Measurements from ENCODE around the gene STARD7. TPM values are rescaled to one million over a fixed set of nuclear protein-coding genes. Genes with fewer than 3 reads are reported as not detected.

STARD7 gene
- total and polyA plus RNA-seq, 9 of the 15 experiments (the other 6 are each of a cell fraction or from before 2014, with no cell fraction given): 90.9 to 196 (median 145) TPM

DNA sequence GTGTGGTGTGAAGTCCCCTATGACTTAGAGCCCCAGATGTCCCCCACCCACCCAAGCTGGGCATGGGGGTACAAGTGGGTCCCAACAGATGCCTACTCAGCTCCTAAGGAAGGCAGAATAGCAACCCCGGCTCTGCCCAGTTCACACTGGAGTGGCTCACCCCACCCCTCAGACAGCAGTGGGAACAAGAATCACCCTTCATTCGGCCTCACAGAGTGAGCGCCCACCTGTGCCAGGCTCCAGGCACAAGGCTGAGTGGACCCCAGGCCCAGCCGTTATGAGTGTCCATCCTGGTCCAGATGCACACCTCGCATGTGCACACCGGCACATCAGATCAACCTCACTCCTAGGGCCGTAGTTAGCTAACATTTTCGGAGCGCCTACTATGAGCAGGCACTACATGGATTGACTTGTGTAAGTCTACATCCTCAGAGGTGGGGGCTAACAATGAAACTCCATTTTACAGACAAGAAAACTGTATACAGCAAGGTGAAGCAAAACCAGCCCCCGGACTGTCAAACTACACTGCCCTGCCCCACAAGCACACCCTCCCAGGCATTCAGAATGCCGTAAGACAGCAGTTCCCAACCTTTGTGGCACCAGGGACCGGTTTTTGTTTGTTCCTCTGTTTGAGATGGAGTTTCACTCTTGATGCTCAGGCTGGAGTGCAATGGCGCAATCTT lies 67.5 kb downstream of the STARD7 start:
- Histone ChIP-seq H2AFZ (ENCODE audit: low read depth, low read length) (no peak overlapping the region), H3K27ac (ENCODE audit: extremely low read depth, low read depth, low read length) (no peak overlapping the region), H3K4me1 (replicated peaks in 1 of 2; ENCODE audit: control insufficient read depth in 2 of 2, insufficient read depth in 2 of 2, low read length in 2 of 2) (peaks cover 5 to 19% of the 10 kb centered on the region in 2 experiments), H3K27me3 (ENCODE audit: control insufficient read depth in 2 of 2, insufficient read depth in 2 of 2, low read length in 2 of 2) (peaks cover 11 to 31% of the 10 kb centered on the region in 2 experiments; a peak in 4 of 5 replicates), H3K36me3 (ENCODE audit: control insufficient read depth, insufficient read depth, low read length) (no peaks in the 10 kb centered on the region), H3K9ac (ENCODE audit: insufficient read depth in 1 of 2, low read depth in 2 of 2, low read length in 2 of 2) (no peak overlapping the region), H3K9me3 (replicated peaks; ENCODE audit: control insufficient read depth, insufficient read depth, low read depth, low read length) (no peaks in the 10 kb centered on the region), H4K20me1 (replicated peaks; ENCODE audit: control insufficient read depth, insufficient read depth, low read length) (0 out of 2 replicates have a peak, but pooled peaks cover 6% of the 10 kb centered on the region), H3K9me1 (ENCODE audit: control insufficient read depth, insufficient read depth, low read length) (no peaks in the 10 kb centered on the region), H3K4me2 (ENCODE audit: insufficient read depth, low read length) (no peak overlapping the region), H3K79me2 (ENCODE audit: control insufficient read depth, insufficient read depth, low read length) (no peaks in the 10 kb centered on the region), H3K4me3 (no peak overlapping the region)
- ChIA-PET CTCF (ENCODE audit: low intra/inter-chr PET ratio) (interaction anchor here (0.8 to 1.4 kb wide), 3 partner anchors 33 to 126 kb away, joined by 3 to 6 read pairs (median 3); partner anchors contain the start of gene CIAO1), POLR2A (interaction anchor here (0.6 to 0.7 kb wide), 2 partner anchors 10 to 124 kb away, joined by 3 read pairs; no protein-coding TSS in a partner anchor)
- TF ChIP-seq ESRRB (CRISPR knock-in tag; IDR thresholded peaks at IDR 0.05; ENCODE audit: borderline replicate concordance) (no peak), POLR2G (IDR thresholded peaks at IDR 0.05; ENCODE audit: low read depth, low read length) (no peak), CBFB (CRISPR knock-in tag; IDR thresholded peaks at IDR 0.05) (no peak), RBM17 (IDR thresholded peaks at IDR 0.05; ENCODE audit: borderline replicate concordance, low read depth, low read length) (no peak), E2F3 (CRISPR knock-in tag; IDR thresholded peaks at IDR 0.05) (no peak), EP300 (IDR thresholded peaks at IDR 0.05; ENCODE audit: low read length) (no peak), ELF1 (tag; IDR thresholded peaks at IDR 0.05) (no peak), FOS (IDR thresholded peaks at IDR 0.05; ENCODE audit: extremely low read depth, insufficient read length) (no peak), ZNF24 (IDR thresholded peaks at IDR 0.05) (no peak), PCBP2 (IDR thresholded peaks at IDR 0.05; ENCODE audit: low read depth, low read length, poor library complexity, severe bottlenecking) (no peak), NELFE (IDR thresholded peaks at IDR 0.05; ENCODE audit: insufficient read depth, insufficient read length) (no peak), OTX1 (CRISPR knock-in tag; IDR thresholded peaks at IDR 0.05) (no peak), BACH1 (tag; IDR thresholded peaks at IDR 0.05) (no peak), HCFC1 (IDR thresholded peaks at IDR 0.05; ENCODE audit: low read depth, low read length) (no peak)
- TF ChIP-seq, protein P1, sequence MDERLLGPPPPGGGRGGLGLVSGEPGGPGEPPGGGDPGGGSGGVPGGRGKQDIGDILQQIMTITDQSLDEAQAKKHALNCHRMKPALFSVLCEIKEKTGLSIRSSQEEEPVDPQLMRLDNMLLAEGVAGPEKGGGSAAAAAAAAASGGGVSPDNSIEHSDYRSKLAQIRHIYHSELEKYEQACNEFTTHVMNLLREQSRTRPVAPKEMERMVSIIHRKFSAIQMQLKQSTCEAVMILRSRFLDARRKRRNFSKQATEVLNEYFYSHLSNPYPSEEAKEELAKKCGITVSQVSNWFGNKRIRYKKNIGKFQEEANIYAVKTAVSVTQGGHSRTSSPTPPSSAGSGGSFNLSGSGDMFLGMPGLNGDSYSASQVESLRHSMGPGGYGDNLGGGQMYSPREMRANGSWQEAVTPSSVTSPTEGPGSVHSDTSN (CRISPR knock-in tag; IDR thresholded peaks at IDR 0.05; ENCODE audit: low read depth): no peak
- TF ChIP-seq, protein P1 (tag; conservative IDR thresholded peaks at IDR 0.05; ENCODE audit: low read depth): no peak
- DNase-seq (ENCODE audit: extremely low read depth in 1 of 4, low spot score in 3 of 4) (no peak), FAIRE-seq (no peak), ATAC-seq (no peak)
- no TSS peak for BruUV-seq (replicated peaks)
- 22% methylated on average over 13 of the region's 13 CpGs for WGBS (ENCODE audit: insufficient coverage, low coverage, missing lambda C conversion rate)
- intact Hi-C loops (cut with micrococcal nuclease) (no loop called here), in situ Hi-C loops (cut with MboI) (no loop called here)

All from K562 (cell line).